HUES6 (cell line): Measurements from ENCODE around the gene SLC22A7.

ENCODE experiments used
- H3K27ac ChIP-seq: 2 replicates; pipeline ENCODE4 v1.7.0; 2013; ENCODE audit warnings: low read depth, mild to moderate bottlenecking, low read length, inconsistent platforms
- H3K27me3 ChIP-seq: 2 replicates; pipeline ENCODE4 v1.6.1; 2013; ENCODE audit warnings: low read length; ENCODE audit not compliant: control insufficient read depth, insufficient read depth
- H3K36me3 ChIP-seq: 2 replicates; pipeline ENCODE4 v1.6.1; 2013; ENCODE audit warnings: low read length; ENCODE audit not compliant: control insufficient read depth, insufficient read depth
- H3K4me1 ChIP-seq: 2 replicates; pipeline ENCODE4 v1.6.1; 2013; ENCODE audit warnings: low read length; ENCODE audit not compliant: control insufficient read depth, insufficient read depth
- H3K4me3 ChIP-seq: 2 replicates; pipeline ENCODE4 v1.5.1; 2013; ENCODE audit warnings: low read depth, low read length
- H3K9ac ChIP-seq: one replicate; pipeline ENCODE4 v1.6.1; 2013; ENCODE audit warnings: mild to moderate bottlenecking, low read length
- H3K9me3 ChIP-seq: 2 replicates; pipeline ENCODE4 v1.6.1; 2013; ENCODE audit warnings: low read depth, low read length; ENCODE audit not compliant: control insufficient read depth, insufficient read depth

The SLC22A7 gene

DNA sequence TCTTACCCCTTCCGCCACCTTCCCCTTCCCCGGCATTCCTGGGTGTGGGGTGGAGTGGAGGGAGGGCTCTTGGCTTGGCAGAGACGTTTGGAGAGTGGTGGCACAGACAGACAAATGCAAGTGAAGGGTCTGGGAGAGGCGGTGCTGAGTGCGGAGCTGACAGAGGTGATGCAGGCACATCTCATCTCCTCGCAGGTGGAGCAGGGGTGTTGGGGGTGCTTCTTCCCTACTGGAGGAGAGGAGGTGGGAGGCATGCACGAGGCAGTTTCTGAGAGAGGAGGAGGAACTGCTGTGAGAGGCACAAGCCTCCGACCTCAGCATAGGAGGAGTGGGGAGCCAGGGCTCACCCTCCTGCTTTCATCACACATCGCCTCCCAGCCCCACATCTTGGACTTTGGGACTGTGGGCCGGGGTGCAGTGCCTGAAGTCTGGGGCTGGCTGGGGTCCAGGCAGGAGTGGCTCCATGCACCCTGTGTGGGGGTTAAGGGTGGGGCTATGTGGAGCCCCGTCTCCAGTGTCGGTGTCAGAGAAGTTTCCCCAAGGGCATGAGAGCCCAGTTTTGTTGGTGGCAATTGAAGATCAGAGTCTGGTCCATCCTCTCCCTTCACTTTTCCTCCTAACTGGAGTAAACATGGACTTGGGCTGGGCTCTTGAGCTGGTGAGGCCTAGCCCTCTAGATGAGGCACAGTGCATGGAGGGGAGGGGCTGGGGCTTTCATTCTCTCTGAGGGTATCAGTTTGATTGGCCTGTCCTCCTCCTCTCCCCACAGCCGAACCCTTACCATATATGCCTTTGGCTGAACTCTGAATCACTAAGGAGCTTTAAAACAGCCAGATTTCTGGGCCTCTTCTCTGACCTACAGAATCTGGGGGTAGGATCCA lies 20.2 kb upstream of the SLC22A7 start:
- Histone ChIP-seq H3K9ac (no peak overlapping the region), H3K4me3 (no peak overlapping the region), H3K4me1 (peaks cover 38% of the 10 kb centered on the region), H3K9me3 (no peaks in the 10 kb centered on the region), H3K27me3 (peaks cover 47% of the 10 kb centered on the region), H3K36me3 (no peaks in the 10 kb centered on the region), H3K27ac (no peak overlapping the region)

DNA sequence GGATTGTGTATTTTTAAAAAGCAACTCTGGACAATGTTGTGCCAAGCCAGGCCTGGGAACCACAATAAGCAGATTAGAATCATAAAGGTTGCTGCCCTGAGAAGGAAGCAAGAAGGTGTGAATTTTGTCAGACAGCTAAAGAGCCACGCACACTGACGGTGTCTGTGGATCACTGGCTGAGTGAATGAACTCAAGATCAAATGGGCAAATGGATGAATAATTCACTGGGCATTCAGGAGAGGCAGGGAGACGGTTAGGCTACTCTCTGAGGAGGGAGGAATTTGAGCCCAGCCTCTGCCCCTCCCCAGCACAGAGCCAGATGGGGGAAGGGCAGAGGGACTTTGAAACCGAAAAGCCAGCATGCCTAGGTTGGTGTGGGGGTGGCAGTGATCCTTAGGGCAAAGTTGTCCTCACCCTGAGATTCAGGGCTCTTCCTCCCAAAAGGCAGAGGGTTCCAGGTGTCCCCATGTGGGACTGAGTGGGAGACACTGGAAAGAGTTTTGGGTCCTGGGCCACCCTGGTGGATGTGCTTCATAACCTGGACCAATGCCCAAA lies 19.5 kb upstream of the SLC22A7 start:
- no peaks in the 10 kb centered on the region for H3K36me3 ChIP-seq
- no peaks in the 10 kb centered on the region for H3K9me3 ChIP-seq
- H3K9ac ChIP-seq, result no peak overlapping the region
- H3K4me1 ChIP-seq, result peaks cover 38% of the 10 kb centered on the region
- no peak overlapping the region for H3K4me3 ChIP-seq
- no peak overlapping the region for H3K27ac ChIP-seq
- H3K27me3 ChIP-seq, result peaks cover 40% of the 10 kb centered on the region

DNA sequence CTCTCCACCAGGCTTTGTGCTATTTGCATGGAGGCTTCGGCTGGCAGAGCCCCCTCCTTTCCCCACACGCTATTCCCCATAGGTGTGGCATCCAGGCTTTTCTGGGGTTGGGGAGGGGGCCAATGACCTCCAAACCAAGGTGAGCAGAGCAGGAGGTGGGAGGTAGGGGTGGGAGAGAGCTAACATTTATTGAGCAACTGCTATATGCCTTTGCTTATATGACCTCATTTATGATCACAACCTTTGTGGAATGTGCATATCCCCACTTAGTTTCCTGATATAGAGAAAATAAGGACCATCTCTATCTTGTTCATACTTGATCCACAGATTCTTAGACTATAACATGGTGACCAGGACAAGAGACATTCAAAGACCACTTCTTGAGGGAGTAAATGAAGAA lies 17.8 kb upstream of the SLC22A7 start:
- Histone ChIP-seq H3K36me3 (no peaks in the 10 kb centered on the region), H3K9me3 (no peaks in the 10 kb centered on the region), H3K9ac (no peak overlapping the region), H3K27me3 (peaks cover 31% of the 10 kb centered on the region), H3K4me1 (peaks cover 25% of the 10 kb centered on the region), H3K27ac (no peak overlapping the region), H3K4me3 (no peak overlapping the region)

DNA sequence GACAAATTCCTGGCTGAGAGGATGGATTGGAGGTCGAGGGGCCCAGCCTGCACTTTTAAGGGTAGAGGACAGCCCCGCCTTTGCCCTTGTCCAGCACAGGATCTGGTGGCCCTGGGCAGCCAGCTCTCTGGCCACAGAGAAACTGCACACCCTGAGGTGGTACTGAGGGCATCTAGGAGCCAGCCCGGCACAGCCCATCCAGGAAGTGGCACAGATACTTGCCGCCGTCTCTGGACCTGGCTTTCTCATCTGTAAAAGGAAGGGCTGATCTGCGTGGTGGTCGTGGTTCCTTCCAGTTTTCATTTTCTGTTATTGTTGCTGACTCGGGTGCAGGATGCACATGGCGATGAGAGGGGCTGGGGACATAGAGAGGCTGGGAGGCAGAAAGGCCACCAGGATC lies 16.0 kb upstream of the SLC22A7 start:
- H3K4me3 ChIP-seq, result no peak overlapping the region
- H3K4me1 ChIP-seq, result peaks cover 16% of the 10 kb centered on the region
- H3K9ac ChIP-seq, result no peak overlapping the region
- peaks cover 28% of the 10 kb centered on the region for H3K27me3 ChIP-seq
- no peaks in the 10 kb centered on the region for H3K9me3 ChIP-seq
- no peak overlapping the region for H3K27ac ChIP-seq
- H3K36me3 ChIP-seq, result no peaks in the 10 kb centered on the region

DNA sequence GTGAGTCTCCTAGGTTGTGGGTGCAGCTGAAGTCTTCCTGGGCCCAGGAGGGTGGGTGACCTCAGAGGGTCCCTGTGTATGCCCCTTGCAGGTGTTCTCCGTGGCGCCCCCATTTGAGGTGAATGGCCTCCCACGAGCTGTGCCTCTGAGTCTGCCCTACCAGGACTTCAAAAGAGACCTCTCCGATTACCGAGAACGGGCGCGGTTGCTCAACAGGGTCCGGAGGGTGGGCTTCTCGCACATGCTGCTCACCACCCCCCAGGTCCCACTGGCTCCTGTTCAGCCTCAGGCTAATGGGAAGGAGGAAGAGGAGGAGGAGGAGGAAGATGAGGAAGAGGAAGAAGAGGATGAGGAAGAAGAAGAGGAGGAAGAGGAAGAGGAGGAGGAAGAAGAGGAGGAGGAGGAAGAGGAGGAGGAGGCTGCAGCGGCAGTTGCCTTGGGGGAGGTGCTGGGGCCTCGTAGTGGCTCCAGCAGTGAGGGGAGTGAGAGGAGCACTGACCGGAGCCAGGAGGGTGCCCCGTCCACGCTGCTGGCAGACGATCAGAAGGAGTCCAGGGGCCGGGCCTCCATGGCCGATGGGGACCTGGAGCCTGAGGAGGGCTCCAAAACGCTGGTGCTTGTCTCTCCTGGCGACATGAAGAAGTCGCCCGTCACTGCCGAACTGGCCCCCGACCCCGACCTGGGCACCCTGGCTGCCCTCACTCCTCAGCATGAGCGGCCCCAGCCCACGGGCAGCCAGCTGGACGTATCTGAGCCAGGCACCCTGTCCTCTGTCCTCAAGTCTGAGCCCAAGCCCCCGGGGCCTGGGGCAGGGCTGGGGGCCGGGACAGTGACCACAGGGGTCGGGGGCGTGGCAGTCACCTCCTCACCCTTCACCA lies 15.2 kb upstream of the SLC22A7 start:
- H3K27me3 ChIP-seq, result peaks cover 22% of the 10 kb centered on the region
- H3K27ac ChIP-seq, result no peak overlapping the region
- H3K9ac ChIP-seq, result no peak overlapping the region
- H3K4me3 ChIP-seq, result no peak overlapping the region
- H3K9me3 ChIP-seq, result no peaks in the 10 kb centered on the region
- H3K4me1 ChIP-seq, result peaks cover 16% of the 10 kb centered on the region
- no peaks in the 10 kb centered on the region for H3K36me3 ChIP-seq

DNA sequence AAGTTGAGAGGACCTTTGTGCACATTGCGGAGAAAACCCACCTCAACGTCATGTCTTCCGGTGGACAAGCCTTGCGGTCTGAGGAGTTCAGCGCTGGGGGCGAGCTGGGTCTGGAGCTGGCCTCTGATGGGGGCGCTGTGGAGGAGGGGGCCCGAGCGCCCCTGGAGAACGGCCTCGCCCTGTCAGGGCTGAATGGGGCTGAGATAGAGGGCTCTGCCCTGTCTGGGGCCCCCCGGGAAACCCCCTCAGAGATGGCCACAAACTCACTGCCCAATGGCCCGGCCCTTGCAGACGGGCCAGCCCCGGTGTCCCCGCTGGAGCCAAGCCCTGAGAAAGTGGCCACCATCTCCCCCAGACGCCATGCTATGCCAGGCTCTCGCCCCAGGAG lies 14.6 kb upstream of the SLC22A7 start:
- H3K9ac ChIP-seq, result no peak overlapping the region
- H3K9me3 ChIP-seq, result no peaks in the 10 kb centered on the region
- no peak overlapping the region for H3K27ac ChIP-seq
- no peaks in the 10 kb centered on the region for H3K36me3 ChIP-seq
- peaks cover 11% of the 10 kb centered on the region for H3K4me1 ChIP-seq
- no peak overlapping the region for H3K4me3 ChIP-seq
- H3K27me3 ChIP-seq, result peaks cover 21% of the 10 kb centered on the region

DNA sequence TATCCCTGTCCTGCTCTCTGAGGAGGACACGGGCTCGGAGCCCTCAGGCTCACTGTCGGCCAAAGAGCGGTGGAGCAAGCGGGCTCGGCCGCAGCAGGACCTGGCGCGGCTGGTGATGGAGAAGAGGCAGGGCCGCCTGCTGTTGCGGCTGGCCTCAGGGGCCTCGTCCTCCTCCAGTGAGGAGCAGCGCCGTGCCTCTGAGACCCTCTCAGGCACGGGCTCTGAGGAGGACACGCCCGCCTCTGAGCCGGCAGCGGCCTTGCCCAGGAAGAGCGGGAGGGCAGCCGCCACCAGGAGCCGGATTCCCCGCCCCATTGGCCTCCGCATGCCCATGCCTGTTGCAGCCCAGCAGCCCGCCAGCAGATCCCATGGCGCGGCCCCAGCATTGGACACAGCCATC lies 14.2 kb upstream of the SLC22A7 start:
- Histone ChIP-seq H3K4me3 (no peak overlapping the region), H3K4me1 (peaks cover 7% of the 10 kb centered on the region), H3K27me3 (peaks cover 21% of the 10 kb centered on the region), H3K36me3 (no peaks in the 10 kb centered on the region), H3K9me3 (no peaks in the 10 kb centered on the region), H3K9ac (no peak overlapping the region), H3K27ac (no peak overlapping the region)

DNA sequence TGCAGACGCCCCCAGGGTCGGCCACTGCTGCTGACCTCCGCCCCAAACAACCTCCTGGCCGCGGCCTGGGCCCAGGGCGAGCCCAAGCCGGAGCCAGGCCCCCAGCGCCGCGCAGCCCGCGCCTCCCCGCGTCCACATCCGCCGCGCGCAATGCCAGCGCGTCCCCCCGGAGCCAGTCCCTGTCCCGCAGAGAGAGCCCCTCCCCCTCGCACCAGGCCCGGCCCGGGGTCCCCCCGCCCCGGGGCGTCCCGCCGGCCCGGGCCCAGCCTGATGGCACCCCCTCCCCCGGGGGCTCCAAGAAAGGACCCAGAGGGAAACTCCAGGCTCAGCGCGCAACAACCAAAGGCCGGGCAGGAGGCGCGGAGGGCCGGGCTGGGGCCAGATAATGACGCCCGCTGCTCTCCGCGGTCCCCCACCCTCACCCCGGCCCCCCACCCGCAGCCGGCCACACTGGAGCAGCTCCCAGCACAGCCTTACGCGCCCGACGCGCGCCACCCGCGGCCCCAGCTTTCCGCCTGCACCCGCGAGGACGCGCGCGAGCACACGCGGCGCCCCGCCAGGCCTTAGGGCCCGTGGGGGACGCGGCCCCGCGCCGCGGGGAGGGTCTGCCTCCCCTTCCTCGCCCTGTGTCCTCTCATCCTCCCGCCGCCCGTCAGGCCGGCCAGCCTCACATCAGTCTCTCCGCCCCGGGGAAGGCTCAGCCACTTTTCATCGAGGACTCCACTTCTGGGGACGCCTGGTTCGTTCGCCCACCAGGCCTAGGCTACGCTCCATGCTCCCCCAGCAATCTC lies 12.9 kb upstream of the SLC22A7 start:
- Histone ChIP-seq H3K9me3 (no peaks in the 10 kb centered on the region), H3K4me3 (no peak overlapping the region; the same call in 1 of the 2 replicates), H3K9ac (no peak overlapping the region), H3K36me3 (no peaks in the 10 kb centered on the region), H3K4me1 (peaks cover 5% of the 10 kb centered on the region; the same call in 1 of the 2 replicates), H3K27me3 (peaks cover 21% of the 10 kb centered on the region), H3K27ac (no peak overlapping the region)

DNA sequence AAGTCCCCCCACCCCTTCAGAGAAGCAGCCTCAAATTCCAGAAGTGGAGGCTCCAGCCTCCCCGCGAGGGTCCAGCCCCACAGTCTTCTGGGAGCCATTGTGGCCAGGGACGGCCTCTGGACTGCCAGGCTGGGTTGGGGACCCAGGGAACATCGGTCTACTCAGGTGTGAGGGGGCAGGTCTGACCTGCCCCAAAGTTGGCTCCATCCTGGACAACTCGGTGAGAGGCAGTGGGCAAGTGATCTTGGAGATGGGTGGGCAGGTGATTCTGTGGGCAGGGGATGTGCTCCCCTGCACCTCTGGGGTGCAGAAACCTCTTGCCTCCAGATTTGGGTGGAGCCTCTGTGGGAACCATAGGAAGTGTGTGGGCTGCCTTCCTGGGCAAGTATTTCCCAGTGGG lies 12.2 kb upstream of the SLC22A7 start:
- H3K9me3 ChIP-seq, result no peaks in the 10 kb centered on the region
- H3K4me1 ChIP-seq, result peaks cover 5% of the 10 kb centered on the region; the same call in 1 of the 2 replicates
- H3K27me3 ChIP-seq, result peaks cover 21% of the 10 kb centered on the region
- H3K9ac ChIP-seq, result no peak overlapping the region
- no peak overlapping the region for H3K4me3 ChIP-seq
- no peaks in the 10 kb centered on the region for H3K36me3 ChIP-seq
- no peak overlapping the region for H3K27ac ChIP-seq

DNA sequence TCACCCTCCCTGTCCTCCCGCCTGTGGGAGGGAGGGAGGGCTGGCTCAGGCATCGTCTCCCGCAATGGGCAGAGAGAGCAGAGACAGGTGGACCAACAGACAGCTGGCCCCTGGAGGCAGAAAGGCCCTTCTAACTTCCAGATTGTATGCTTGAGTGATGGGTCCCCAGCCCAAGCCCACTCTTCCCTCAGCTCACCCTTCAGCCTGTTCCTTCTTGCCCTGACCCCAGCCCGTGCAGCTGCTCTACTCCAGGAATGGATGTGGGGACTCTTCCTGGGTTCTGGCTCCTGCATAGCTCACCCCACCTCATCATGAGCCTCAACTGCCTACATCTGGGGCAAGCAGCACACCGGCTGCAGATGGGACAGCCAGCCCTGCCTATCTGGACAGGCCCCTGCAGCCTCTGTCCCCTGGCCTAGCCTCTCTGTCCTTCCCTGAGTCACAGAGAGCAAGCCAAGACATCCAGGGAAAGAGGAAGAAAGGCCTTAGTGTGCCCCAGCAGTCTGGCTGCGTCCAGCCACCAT lies 11.5 kb upstream of the SLC22A7 start:
- H3K4me1 ChIP-seq, result peaks cover 5% of the 10 kb centered on the region; the same call in 1 of the 2 replicates
- no peak overlapping the region for H3K27ac ChIP-seq
- no peaks in the 10 kb centered on the region for H3K36me3 ChIP-seq
- no peaks in the 10 kb centered on the region for H3K9me3 ChIP-seq
- H3K27me3 ChIP-seq, result peaks cover 21% of the 10 kb centered on the region
- H3K4me3 ChIP-seq, result no peak overlapping the region
- H3K9ac ChIP-seq, result no peak overlapping the region
